H1 (cell line): ENCODE data around the gene BIN1. TPM values are rescaled to one million over a fixed set of nuclear protein-coding genes. Genes with fewer than 3 reads are reported as not detected.

Experiments
- CTCF ChIA-PET: fragments of 300-600 bp; sonication (Branson Sonifier 250); formaldehyde crosslinking; loops from one replicate; lab custom pipeline; 2021; ENCODE audit not compliant: partially characterized antibody; lab: Charles Lee
- POLR2A ChIA-PET: fragments of 300-600 bp; sonication (Branson Sonifier 250); formaldehyde crosslinking; loops from one replicate; lab custom pipeline; 2021; ENCODE audit warnings: inconsistent platforms; ENCODE audit not compliant: partially characterized antibody; lab: Charles Lee
- DNase-seq, 2 experiments: peaks; one replicate each; pipeline versions ENCODE4 v3.0.0 to v3.0.0-alpha.2; 2010 to 2022; ENCODE audit warnings: low spot score in 2 of 2, low read depth in 1 of 2, mixed read lengths in 1 of 2
- FAIRE-seq: peaks from 2 replicates; lab custom pipeline; 2011; peaks lifted over from hg19 to GRCh38; lab: Jason Lieb, UNC
- H2AFZ ChIP-seq: 2 replicates; pipeline ENCODE4 v1.8.1; 2012; ENCODE audit warnings: low read length, inconsistent platforms
- H2AK5ac ChIP-seq: 2 replicates; pipeline ENCODE4 v1.6.1; 2013; ENCODE audit warnings: low read depth, low read length
- H2BK120ac ChIP-seq: replicated peaks from 2 replicates; pipeline ENCODE3; 2013; ENCODE audit warnings: low read depth, low read length, inconsistent platforms
- H2BK12ac ChIP-seq: 2 replicates; pipeline ENCODE4 v1.6.1; 2013; ENCODE audit warnings: low read depth, low read length
- H2BK15ac ChIP-seq: 2 replicates; pipeline ENCODE4 v1.6.1; 2013; ENCODE audit warnings: low read length
- H2BK20ac ChIP-seq: 2 replicates; pipeline ENCODE4 v1.6.1; 2013; ENCODE audit warnings: low read length
- H2BK5ac ChIP-seq: 2 replicates; pipeline ENCODE4 v1.6.1; 2013; ENCODE audit warnings: low read depth, low read length
- H3K14ac ChIP-seq: 2 replicates; pipeline ENCODE4 v1.6.1; 2013; ENCODE audit warnings: inconsistent platforms; ENCODE audit not compliant: insufficient read length
- H3K18ac ChIP-seq: 2 replicates; pipeline ENCODE4 v1.6.1; 2013; ENCODE audit warnings: low read length; ENCODE audit errors: extremely low read depth
- H3K23ac ChIP-seq: 2 replicates; pipeline ENCODE4 v1.6.1; 2013; ENCODE audit warnings: inconsistent platforms; ENCODE audit not compliant: insufficient read length
- H3K23me2 ChIP-seq: 2 replicates; pipeline ENCODE4 v1.6.1; 2013; ENCODE audit warnings: low read depth, low read length
- H3K27ac ChIP-seq: 2 replicates; pipeline ENCODE4 v1.6.1; 2011; ENCODE audit warnings: low read depth, low read length, inconsistent platforms
- H3K27me3 ChIP-seq, 4 experiments: replicated peaks in 1 of 4; 1 replicate in 1 of 4; 2 replicates in 3 of 4; pipeline versions ENCODE4 v1.6.1 to v1.8.1; 2011 to 2013; ENCODE audit warnings: low read length in 3 of 4, mild to moderate bottlenecking in 3 of 4, inconsistent platforms in 2 of 4, mixed read lengths in 2 of 4, moderate library complexity in 1 of 4; ENCODE audit not compliant: control insufficient read depth in 3 of 4, insufficient read depth in 3 of 4; ENCODE audit errors: extremely low read depth in 1 of 4
- H3K36me3 ChIP-seq, 4 experiments: 2 replicates each; pipeline versions ENCODE4 v1.6.1 to v1.8.1; 2011 to 2013; ENCODE audit warnings: mild to moderate bottlenecking in 4 of 4, low read length in 3 of 4, moderate library complexity in 2 of 4, control low read depth in 1 of 4, inconsistent platforms in 1 of 4; ENCODE audit not compliant: insufficient read depth in 4 of 4, control insufficient read depth in 2 of 4
- H3K4ac ChIP-seq: replicated peaks from 2 replicates; pipeline ENCODE3; 2013; ENCODE audit warnings: low read length, low read depth, mixed read lengths, inconsistent platforms; ENCODE audit not compliant: insufficient read length
- H3K4me1 ChIP-seq, 4 experiments: replicated peaks in 1 of 4; 1 replicate in 1 of 4; 2 replicates in 3 of 4; pipeline versions ENCODE4 v1.6.1 to v1.8.1; 2011 to 2013; ENCODE audit warnings: low read length in 3 of 4, inconsistent platforms in 2 of 4, mixed read lengths in 1 of 4; ENCODE audit not compliant: insufficient read depth in 4 of 4, control insufficient read depth in 3 of 4
- H3K4me2 ChIP-seq, 2 experiments: 2 replicates each; pipeline versions ENCODE4 v1.6.1 to v1.8.1; 2011 to 2013; ENCODE audit warnings: low read depth in 2 of 2, low read length in 2 of 2, control low read depth in 1 of 2, inconsistent platforms in 1 of 2, mild to moderate bottlenecking in 1 of 2; ENCODE audit not compliant: insufficient read depth in 1 of 2
- H3K4me3 ChIP-seq, 4 experiments: fragments of 200-600, 300-600 bp in 1 of 4; sonication (generic), shearing (Covaris generic), sonication (Bioruptor Twin) in 1 of 4; 2 replicates each; pipeline versions ENCODE4 v1.5.1 to v1.8.1; 2011 to 2016; ENCODE audit warnings: low read length in 4 of 4, low read depth in 3 of 4, control low read depth in 2 of 4, inconsistent platforms in 2 of 4, mild to moderate bottlenecking in 2 of 4, mixed read lengths in 1 of 4, moderate library complexity in 1 of 4; ENCODE audit not compliant: insufficient read depth in 2 of 4; ENCODE audit errors: extremely low read depth in 1 of 4
- H3K56ac ChIP-seq: replicated peaks from 2 replicates; pipeline ENCODE3; 2013; ENCODE audit warnings: low read depth, mild to moderate bottlenecking, mixed read lengths, low read length, inconsistent platforms; ENCODE audit not compliant: insufficient read length
- H3K79me1 ChIP-seq: 2 replicates; pipeline ENCODE4 v1.6.1; 2013; ENCODE audit warnings: low read depth, low read length, control low read depth
- H3K79me2 ChIP-seq, 2 experiments: 2 replicates each; pipeline versions ENCODE4 v1.6.1 to v1.8.1; 2012 to 2013; ENCODE audit warnings: low read length in 2 of 2, mild to moderate bottlenecking in 2 of 2, inconsistent platforms in 1 of 2; ENCODE audit not compliant: insufficient read depth in 2 of 2, control insufficient read depth in 1 of 2
- H3K9ac ChIP-seq, 4 experiments: replicated peaks in 1 of 4; 1 replicate in 1 of 4; 2 replicates in 3 of 4; pipeline versions ENCODE4 v1.6.1 to v1.8.1; 2011 to 2013; ENCODE audit warnings: low read depth in 3 of 4, low read length in 3 of 4, control low read depth in 2 of 4, mild to moderate bottlenecking in 2 of 4, moderate library complexity in 2 of 4, inconsistent platforms in 1 of 4; ENCODE audit errors: extremely low read depth in 1 of 4
- H3K9me3 ChIP-seq, 2 experiments: 2 replicates each; pipeline versions ENCODE4 v1.6.1 to v1.8.1; 2012 to 2013; ENCODE audit warnings: mild to moderate bottlenecking in 2 of 2, moderate library complexity in 2 of 2, control low read depth in 1 of 2, inconsistent platforms in 1 of 2, low read depth in 1 of 2, low read length in 1 of 2, mixed read lengths in 1 of 2; ENCODE audit not compliant: insufficient read depth in 2 of 2
- H4K20me1 ChIP-seq, 2 experiments: replicated peaks in 1 of 2; 2 replicates each; pipeline versions ENCODE3 to v1.8.1; 2011 to 2013; ENCODE audit warnings: inconsistent platforms in 2 of 2, low read length in 2 of 2, mild to moderate bottlenecking in 1 of 2; ENCODE audit not compliant: insufficient read depth in 2 of 2, control insufficient read depth in 1 of 2
- H4K5ac ChIP-seq: 2 replicates; pipeline ENCODE4 v1.6.1; 2013; ENCODE audit warnings: low read length, low read depth, mixed read lengths, inconsistent platforms; ENCODE audit not compliant: insufficient read length
- H4K8ac ChIP-seq: 2 replicates; pipeline ENCODE4 v1.8.0; 2013; ENCODE audit warnings: mild to moderate bottlenecking, moderate library complexity, low read length, inconsistent platforms; ENCODE audit not compliant: insufficient read depth; ENCODE audit errors: extremely low read depth
- H4K91ac ChIP-seq: replicated peaks from 2 replicates; pipeline ENCODE3; 2013; ENCODE audit warnings: low read length, mixed read lengths, inconsistent platforms; ENCODE audit not compliant: insufficient read length
- BACH1 ChIP-seq: IDR thresholded peaks from 2 replicates; pipeline ENCODE4 v1.6.1; 2012; ENCODE audit warnings: low read length, improper control_type of control experiment
- BCL11A ChIP-seq, 2 experiments: IDR thresholded peaks; one replicate each; pipeline ENCODE4 v1.6.1; 2011; ENCODE audit warnings: low read depth in 2 of 2, low read length in 2 of 2, mild to moderate bottlenecking in 2 of 2
- EZH2 ChIP-seq: fragments of 200-600 bp; sonication (generic); IDR thresholded peaks from 2 replicates; pipeline ENCODE4 v1.7.1; 2012; ENCODE audit warnings: low read depth, mild to moderate bottlenecking, moderate library complexity, low read length, inconsistent platforms; ENCODE audit not compliant: severe bottlenecking
- HDAC2 ChIP-seq, 2 experiments: fragments of 300-600 bp in 1 of 2; sonication (generic) in 1 of 2; IDR thresholded peaks; 2 replicates each; pipeline ENCODE4 v1.6.1; 2011 to 2012; ENCODE audit warnings: low read depth in 2 of 2, low read length in 2 of 2, mild to moderate bottlenecking in 2 of 2, moderate library complexity in 2 of 2, borderline replicate concordance in 1 of 2, inconsistent platforms in 1 of 2
- JUN ChIP-seq: IDR thresholded peaks from 2 replicates; pipeline ENCODE4 v1.6.1; 2011; ENCODE audit warnings: low read depth, mild to moderate bottlenecking, improper control_type of control experiment, low read length
- PHF8 ChIP-seq: fragments of 200-600 bp; sonication (generic); conservative IDR thresholded peaks from 2 replicates; pipeline ENCODE4 v1.7.1; 2012; ENCODE audit warnings: low read depth, mild to moderate bottlenecking, inconsistent platforms, low read length, moderate library complexity
- TAF1 ChIP-seq: IDR thresholded peaks from 2 replicates; pipeline ENCODE4 v1.6.1; 2011; ENCODE audit warnings: mild to moderate bottlenecking, low read depth, low read length
- TEAD4 ChIP-seq: IDR thresholded peaks from 2 replicates; pipeline ENCODE4 v1.6.1; 2012; ENCODE audit warnings: low read depth, low read length, inconsistent platforms, mixed read lengths
- YY1 ChIP-seq: IDR thresholded peaks from 2 replicates; pipeline ENCODE4 v1.6.1; 2011; ENCODE audit warnings: low read depth, mild to moderate bottlenecking, low read length
- WGBS, 2 experiments: shearing (Covaris generic) in 1 of 2; methylation state at CpG; one replicate each; pipeline versions ENCODE4 v1.1.6 to v1.1.7; 2013 to 2015; ENCODE audit warnings: low lambda C conversion rate in 2 of 2, mixed read lengths in 2 of 2, inconsistent platforms in 1 of 2, low coverage in 1 of 2, missing lambda C conversion rate in 1 of 2; ENCODE audit not compliant: insufficient replicate concordance in 2 of 2, insufficient coverage in 1 of 2, insufficient read length in 1 of 2; ENCODE audit errors: extremely low coverage in 1 of 2, missing lambda C conversion rate in 1 of 2; 5-methylcytosine and 5-hydroxymethylcytosine counted together
- polyA plus RNA-seq, 7 experiments: library from polyadenylated mRNA; depleted of rRNA in 3 of 7; stranded (reverse) in 5 of 7; unstranded in 2 of 7; fragments of >200 nt in 5 of 7; fragments of 200-250 nt in 2 of 7; gene quantifications; 1 replicate in 5 of 7; 2 replicates in 1 of 7; 4 replicates in 1 of 7; pipeline versions ENCODE4 v1.2.1 to v1.2.3, GENCODE V29; 2011 to 2013; ENCODE audit warnings: missing spikeins in 2 of 7, mixed read lengths in 2 of 7
- total RNA-seq: library from RNA; stranded (reverse); fragmentation: NEBNext Ultra II Directional; extraction: Animal tissue kit (Norgen Biotek cat#: 25700); gene quantifications from 2 replicates; pipeline ENCODE4 v1.2.1, GENCODE V29; 2021
- TF ChIP-seq, protein P1 (sequence below): IDR thresholded peaks from 2 replicates; pipeline ENCODE4 v1.6.1; 2012; ENCODE audit warnings: inconsistent platforms

BIN1 gene
- total and polyA plus RNA-seq, 2 of the 8 experiments (the other 6 are each of a cell fraction or from before 2014, with no cell fraction given) = 23.6 to 35.6 TPM

DNA sequence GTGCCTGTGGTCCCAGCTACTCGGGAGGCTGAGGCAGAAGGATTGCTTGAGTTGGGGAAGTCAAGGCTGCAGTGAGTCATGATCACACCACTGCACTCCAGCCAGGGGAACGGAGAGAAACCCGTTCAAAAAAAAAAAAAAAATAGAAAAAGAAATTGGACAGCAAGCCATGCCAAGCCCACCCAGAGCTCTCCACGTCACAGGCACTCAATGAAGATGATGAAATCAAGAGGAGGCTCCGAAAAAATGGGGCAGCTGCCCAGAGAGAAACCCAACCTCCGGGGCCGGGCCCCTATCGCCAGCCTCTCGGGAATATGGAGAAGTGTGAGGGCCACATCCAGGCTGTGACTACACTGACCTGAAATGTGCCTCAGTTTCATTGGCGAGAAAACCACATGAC is 40.0 kb downstream of the BIN1 start:
- H2AFZ ChIP-seq = no peak overlapping the region
- no peak for TF ChIP-seq HDAC2 (IDR thresholded peaks at IDR 0.05; ENCODE audit: borderline replicate concordance in 1 of 2, low read depth in 2 of 2, low read length in 2 of 2)
- TF ChIP-seq JUN = no peak
- TF ChIP-seq TEAD4 = no peak
- no peak for TF ChIP-seq BCL11A (IDR thresholded peaks at IDR 0.05; ENCODE audit: low read depth in 2 of 2, low read length in 2 of 2)
- no peak for TF ChIP-seq TAF1
- TF ChIP-seq, protein P1, sequence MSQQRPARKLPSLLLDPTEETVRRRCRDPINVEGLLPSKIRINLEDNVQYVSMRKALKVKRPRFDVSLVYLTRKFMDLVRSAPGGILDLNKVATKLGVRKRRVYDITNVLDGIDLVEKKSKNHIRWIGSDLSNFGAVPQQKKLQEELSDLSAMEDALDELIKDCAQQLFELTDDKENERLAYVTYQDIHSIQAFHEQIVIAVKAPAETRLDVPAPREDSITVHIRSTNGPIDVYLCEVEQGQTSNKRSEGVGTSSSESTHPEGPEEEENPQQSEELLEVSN = no peak
- no peak for TF ChIP-seq YY1
- TF ChIP-seq EZH2 = no peak
- no peak for TF ChIP-seq PHF8
- TF ChIP-seq BACH1 = no peak
- TF ChIP-seq, all 59 proteins: peak for 0
- H2BK120ac ChIP-seq = no peak overlapping the region
- no peak overlapping the region for H2BK12ac ChIP-seq
- H3K23ac ChIP-seq = no peak overlapping the region
- H3K27me3 ChIP-seq = peaks cover 0 to 3% (median 0%) of the 10 kb centered on the region in 4 experiments; a peak in 1 of 7 replicates
- H3K4me2 ChIP-seq = no peak overlapping the region
- H2BK20ac ChIP-seq = no peak overlapping the region
- H3K14ac ChIP-seq = no peak overlapping the region
- H3K27ac ChIP-seq = no peak overlapping the region
- H4K91ac ChIP-seq = no peak overlapping the region
- no peak overlapping the region for H3K4ac ChIP-seq
- peaks cover 0 to 4% (median 1%) of the 10 kb centered on the region in 4 experiments; a peak in 3 of 8 replicates for H3K36me3 ChIP-seq
- POLR2A ChIA-PET = no interaction called here
- peaks cover 0 to 15% (median 8%) of the 10 kb centered on the region in 4 experiments; a peak in 5 of 7 replicates for H3K4me1 ChIP-seq
- H2BK5ac ChIP-seq = no peak overlapping the region
- H3K79me1 ChIP-seq = no peaks in the 10 kb centered on the region; the same call in 1 of the 2 replicates
- H3K79me2 ChIP-seq = no peaks in the 10 kb centered on the region
- no peak overlapping the region for H4K5ac ChIP-seq
- no peak overlapping the region for H3K18ac ChIP-seq
- H3K4me3 ChIP-seq = no peak overlapping the region
- peaks cover 0 to 6% of the 10 kb centered on the region in 2 experiments for H4K20me1 ChIP-seq
- FAIRE-seq (no peak), DNase-seq (no peak)
- H3K56ac ChIP-seq = no peak overlapping the region
- no peaks in the 10 kb centered on the region for H3K9me3 ChIP-seq
- H3K23me2 ChIP-seq = no peaks in the 10 kb centered on the region
- H2AK5ac ChIP-seq = no peak overlapping the region
- no peak overlapping the region for H2BK15ac ChIP-seq
- 87% methylated on average over 8 of the region's 10 CpGs; no CpG with 5 or more reads in 1 of the 2 experiments for WGBS, 2 experiments
- H4K8ac ChIP-seq = no peak overlapping the region
- no peak overlapping the region for H3K9ac ChIP-seq
- CTCF ChIA-PET = interaction anchor here (1.0 to 12.7 kb wide), 14 partner anchors 9 to 124 kb away, joined by 3 to 132 read pairs (median 6); partner anchors contain the start of gene BIN1
